Right hindlimb (tissue), 1 donor: Measurements from ENCODE around the gene ANXA5.
"Not testable (repeated sequence)": the region's sequence is repeated elsewhere in the genome, so short reads cannot be mapped to it uniquely, and the experiment has no call there.

Experiments
- DNase-seq: peaks from one replicate; pipeline ENCODE4 v3.0.0-alpha.2; 2018

Gene ANXA5

GRCh38 chr4:121676345-121677075 is 20.3 kb downstream of the ANXA5 start:
- DNase-seq = no peak

GRCh38 chr4:121675715-121676114 is 21.1 kb downstream of the ANXA5 start:
- DNase-seq = no peak

GRCh38 chr4:121674696-121675095 is 22.1 kb downstream of the ANXA5 start:
- no peak for DNase-seq

GRCh38 chr4:121674191-121674590 is 22.6 kb downstream of the ANXA5 start:
- DNase-seq = no peak

GRCh38 chr4:121669163-121669550 is 27.6 kb downstream of the ANXA5 start:
- DNase-seq = no peak

GRCh38 chr4:121668368-121669162 is 28.2 kb downstream of the ANXA5 start:
- DNase-seq = no peak

GRCh38 chr4:121666091-121666679 is 30.6 kb downstream of the ANXA5 start:
- no peak for DNase-seq

GRCh38 chr4:121665371-121665770 is 31.4 kb downstream of the ANXA5 start:
- DNase-seq = no peak

- no peak for DNase-seq
These were observed 34.6 kb downstream of the ANXA5 start for GRCh38 chr4:121662225-121662624.

GRCh38 chr4:121660175-121660933 is 36.4 kb downstream of the ANXA5 start:
- DNase-seq = not testable (repeated sequence)

- no peak for DNase-seq
These were observed 38.7 kb downstream of the ANXA5 start for GRCh38 chr4:121658125-121658524.

- DNase-seq = peak; percentile 69
These were observed 40.5 kb downstream of the ANXA5 start for GRCh38 chr4:121656269-121656641.

- DNase-seq = no peak
These were observed 41.2 kb downstream of the ANXA5 start for GRCh38 chr4:121655320-121656268.

- DNase-seq = no peak
These were observed 42.0 kb downstream of the ANXA5 start for GRCh38 chr4:121654738-121655137.

- no peak for DNase-seq
These were observed 42.8 kb downstream of the ANXA5 start for GRCh38 chr4:121653986-121654385.

GRCh38 chr4:121653214-121653613 is 43.6 kb downstream of the ANXA5 start:
- no peak for DNase-seq

GRCh38 chr4:121651597-121651996 is 45.2 kb downstream of the ANXA5 start:
- no peak for DNase-seq

- DNase-seq = no peak
These were observed 46.0 kb downstream of the ANXA5 start for GRCh38 chr4:121650741-121651140.

- DNase-seq = peak; percentile 26
These were observed 48.3 kb downstream of the ANXA5 start for GRCh38 chr4:121648516-121648915.

GRCh38 chr4:121642876-121643585 is 53.7 kb downstream of the ANXA5 start:
- DNase-seq = no peak

- DNase-seq = no peak
These were observed 54.5 kb downstream of the ANXA5 start for GRCh38 chr4:121642292-121642691.
